Activated CD8-positive, alpha-beta memory T cell treated with anti-CD3 and anti-CD28 coated beads, Interleukin-2, amount 50 U/mL, for 24 hours (primary cell): ENCODE measurements around the gene RASSF4.

Experiments used
- DNase-seq: peaks from one replicate; pipeline ENCODE4 v3.0.0-alpha.2; 2020; ENCODE audit errors: extremely low read depth

The RASSF4 gene

GRCh38 chr10:44963772-44964633 lies 4.4 kb downstream of the RASSF4 start:
- DNase-seq: no peak

GRCh38 chr10:44965104-44965503 lies 5.5 kb downstream of the RASSF4 start:
- DNase-seq: no peak

GRCh38 chr10:44965651-44966097 lies 6.1 kb downstream of the RASSF4 start:
- DNase-seq: no peak

GRCh38 chr10:44966129-44966815 lies 6.7 kb downstream of the RASSF4 start:
- no peak for DNase-seq

- DNase-seq: no peak
Measured at GRCh38 chr10:44966816-44967509, 7.4 kb downstream of the RASSF4 start.

- no peak for DNase-seq
Measured at GRCh38 chr10:44967616-44968015, 8.0 kb downstream of the RASSF4 start.

GRCh38 chr10:44968091-44968490 lies 8.5 kb downstream of the RASSF4 start:
- no peak for DNase-seq

GRCh38 chr10:44968500-44969400 lies 9.1 kb downstream of the RASSF4 start:
- DNase-seq: no peak

- no peak for DNase-seq
Measured at GRCh38 chr10:44969854-44970253, 10.3 kb downstream of the RASSF4 start.

GRCh38 chr10:44970812-44971395 lies 11.3 kb downstream of the RASSF4 start:
- DNase-seq: no peak

GRCh38 chr10:44971434-44971833 lies 11.8 kb downstream of the RASSF4 start:
- no peak for DNase-seq

- DNase-seq: no peak
Measured at GRCh38 chr10:44971935-44972757, 12.5 kb downstream of the RASSF4 start.

GRCh38 chr10:44972874-44973306 lies 13.3 kb downstream of the RASSF4 start:
- no peak for DNase-seq

- no peak for DNase-seq
Measured at GRCh38 chr10:44973323-44974081, 13.9 kb downstream of the RASSF4 start.

- DNase-seq: no peak
Measured at GRCh38 chr10:44974082-44974627, 14.6 kb downstream of the RASSF4 start.

GRCh38 chr10:44974628-44975430 lies 15.2 kb downstream of the RASSF4 start:
- no peak for DNase-seq

- DNase-seq: no peak
Measured at GRCh38 chr10:44975431-44976331, 16.1 kb downstream of the RASSF4 start.
